A549 (cell line): ENCODE measurements around the gene DUOX2.

Source experiments
- CHD4 ChIP-seq: fragments of 200-600 bp; sonication (generic); IDR thresholded peaks from 2 replicates; pipeline ENCODE4 v1.6.1; 2016; ENCODE audit warnings: antibody characterized with exemption, mild to moderate bottlenecking, borderline replicate concordance
- CTCF ChIP-seq: fragments of >200 bp; sonication (Bioruptor Twin); formaldehyde crosslinking; IDR thresholded peaks from 3 replicates; pipeline ENCODE4 v1.5.1; 2016
- HDAC2 ChIP-seq: fragments of 200-600 bp; sonication (generic); IDR thresholded peaks from 2 replicates; pipeline ENCODE4 v1.6.1; 2016
- MAZ ChIP-seq: fragments of 150-350 bp; IDR thresholded peaks from 2 replicates; pipeline ENCODE4 v1.6.1; 2014; ENCODE audit warnings: antibody characterized with exemption, low read depth, low read length, borderline replicate concordance
- NFE2L2 ChIP-seq: fragments of 150-350 bp; conservative IDR thresholded peaks from 2 replicates; pipeline ENCODE4 v1.6.1; 2014; ENCODE audit warnings: low read length
- PHF8 ChIP-seq: fragments of 200-600 bp; sonication (generic); IDR thresholded peaks from 2 replicates; pipeline ENCODE4 v1.6.1; 2016; ENCODE audit warnings: low read depth, mild to moderate bottlenecking, antibody characterized with exemption, moderate library complexity, borderline replicate concordance
- POLR2A ChIP-seq: IDR thresholded peaks from 2 replicates; pipeline ENCODE4 v1.6.1; 2012; ENCODE audit warnings: mild to moderate bottlenecking, low read length
- RARB ChIP-seq: fragments of 250-450 bp; sonication (Bioruptor Pico); IDR thresholded peaks from 2 replicates; pipeline ENCODE4 v1.8.0; 2021; ENCODE audit warnings: mild to moderate bottlenecking, moderate library complexity
- REST ChIP-seq: fragments of 200-600 bp; sonication (generic); IDR thresholded peaks from 2 replicates; pipeline ENCODE4 v1.6.1; 2016; ENCODE audit warnings: antibody characterized with exemption, mild to moderate bottlenecking, moderate library complexity
- SMC3 ChIP-seq: fragments of >200 bp; sonication (Bioruptor Twin); formaldehyde crosslinking; IDR thresholded peaks from 3 replicates; pipeline ENCODE4 v1.6.1; 2018; ENCODE audit warnings: inconsistent platforms

- no peak for TF ChIP-seq CTCF
- TF ChIP-seq POLR2A, result no peak
- no peak for TF ChIP-seq SMC3
- no peak for TF ChIP-seq REST
- TF ChIP-seq HDAC2, result no peak
- TF ChIP-seq RARB (CRISPR knock-in tag), result no peak
- no peak for TF ChIP-seq PHF8
- no peak for TF ChIP-seq NFE2L2
- TF ChIP-seq CHD4, result no peak
- TF ChIP-seq MAZ, result no peak
Measured at GRCh38 chr15:45130291-45131000, 16.5 kb upstream of the DUOX2 start.
